T-cell (primary cell): ENCODE results near the gene BCO1. TPM values are rescaled to one million over a fixed set of nuclear protein-coding genes. Genes with fewer than 3 reads are reported as not detected.

Experiments used
- ATAC-seq, 4 experiments: fragments of 200-7000 bp in 3 of 4; fragments of 150-1000 bp in 1 of 4; cut with Tn5 transposase; replicated peaks in 1 of 4; 1 replicate in 3 of 4; 2 replicates in 1 of 4; pipeline ENCODE4 v1.10.0; 2021; ENCODE audit warnings: moderate library complexity in 3 of 4, mild to moderate bottlenecking in 2 of 4, moderate number of reproducible peaks in 1 of 4
- CTCF ChIA-PET, 2 donors: fragments of 300-600 bp; sonication (Branson Sonifier 250); formaldehyde crosslinking; loops; one replicate each; lab custom pipeline; 2022; ENCODE audit warnings: antibody characterized with exemption in 2 of 2; lab: Charles Lee
- POLR2A ChIA-PET, 2 donors: fragments of 300-600 bp; sonication (Branson Sonifier 250); formaldehyde crosslinking; loops; one replicate each; lab custom pipeline; 2022; ENCODE audit warnings: antibody characterized with exemption in 2 of 2; lab: Charles Lee
- DNase-seq, 35 experiments: peaks; one replicate each; pipeline versions ENCODE4 v3.0.0 to v3.0.0-alpha.2; 2013 to 2023
- H3K27ac ChIP-seq: one replicate; pipeline ENCODE4 v1.5.1; 2013; ENCODE audit warnings: low read length
- H3K27me3 ChIP-seq, 2 experiments: replicated peaks in 1 of 2; 1 replicate in 1 of 2; 2 replicates in 1 of 2; pipeline versions ENCODE4 v1.6.1 to v1.7.0; 2013; ENCODE audit warnings: low read length in 1 of 2, mixed read lengths in 1 of 2; ENCODE audit not compliant: control insufficient read depth in 2 of 2, insufficient read depth in 2 of 2; ENCODE audit errors: extremely low read depth in 1 of 2
- H3K36me3 ChIP-seq, 2 donors: 1 replicate in 1 of 2; 2 replicates in 1 of 2; pipeline versions ENCODE4 v1.6.1 to v1.7.0; 2013; ENCODE audit warnings: low read length in 1 of 2; ENCODE audit not compliant: control insufficient read depth in 2 of 2, insufficient read depth in 1 of 2; ENCODE audit errors: extremely low read depth in 1 of 2
- H3K4me1 ChIP-seq, 2 experiments: 1 replicate in 1 of 2; 2 replicates in 1 of 2; pipeline versions ENCODE4 v1.6.1 to v1.7.0; 2013; ENCODE audit warnings: low read length in 2 of 2, mixed read lengths in 1 of 2; ENCODE audit not compliant: insufficient read depth in 2 of 2, control insufficient read depth in 1 of 2; ENCODE audit errors: extremely low read depth in 1 of 2
- H3K4me3 ChIP-seq, 2 donors: 1 replicate in 1 of 2; 2 replicates in 1 of 2; pipeline versions ENCODE4 v1.5.1 to v1.7.0; 2013; ENCODE audit warnings: mild to moderate bottlenecking in 2 of 2, low read length in 1 of 2, moderate library complexity in 1 of 2; ENCODE audit not compliant: control insufficient read depth in 1 of 2; ENCODE audit errors: extremely low read depth in 1 of 2
- H3K9me3 ChIP-seq: 2 replicates; pipeline ENCODE4 v1.7.0; 2013
- H3K27ac Mint-ChIP-seq, 2 donors: one replicate each; pipeline ENCODE4 v1.8.0; 2020 to 2021; ENCODE audit warnings: mild to moderate bottlenecking in 2 of 2, mixed read lengths in 2 of 2
- H3K27me3 Mint-ChIP-seq, 2 donors: one replicate each; pipeline ENCODE4 v1.8.0; 2021 to 2022; ENCODE audit warnings: mixed read lengths in 2 of 2
- H3K36me3 Mint-ChIP-seq: one replicate; pipeline ENCODE4 v1.8.0; 2021; ENCODE audit warnings: mixed read lengths
- H3K4me1 Mint-ChIP-seq, 3 donors: one replicate each; pipeline ENCODE4 v1.8.0; 2020 to 2022; ENCODE audit warnings: mixed read lengths in 3 of 3, mild to moderate bottlenecking in 1 of 3
- H3K4me3 Mint-ChIP-seq, 3 donors: one replicate each; pipeline ENCODE4 v1.8.0; 2020 to 2022; ENCODE audit warnings: mild to moderate bottlenecking in 3 of 3, mixed read lengths in 3 of 3, moderate library complexity in 3 of 3
- H3K9me3 Mint-ChIP-seq, 3 donors: one replicate each; pipeline ENCODE4 v1.8.0; 2020 to 2022; ENCODE audit warnings: mixed read lengths in 3 of 3
- WGBS: methylation state at CpG from one replicate; pipeline ENCODE4 v1.1.5; 2013; ENCODE audit warnings: missing lambda C conversion rate; ENCODE audit not compliant: insufficient coverage; 5-methylcytosine and 5-hydroxymethylcytosine counted together
- total RNA-seq, 35 experiments: library from RNA in 6 of 35; stranded (reverse) in 6 of 35; fragments of 120-200 nt in 1 of 35; gene quantifications; one replicate each; pipeline versions ENCODE4 v1.2.1 to v1.2.4 and lab custom pipeline; 2013 to 2026

Gene BCO1
- total RNA-seq, 5 donors from 2014 or later (not counting 1 experiment from before 2014, with no cell fraction given) = not detected

- Histone ChIP-seq H3K36me3 (no peaks in the 10 kb centered on the region), H3K4me1 (no peaks in the 10 kb centered on the region), H3K4me3 (no peak overlapping the region), H3K27ac (no peak overlapping the region), H3K9me3 (no peaks in the 10 kb centered on the region), H3K27me3 (no peaks in the 10 kb centered on the region)
- ChIA-PET POLR2A (no interaction called here), CTCF (no interaction called here)
- Mint-ChIP-seq H3K27ac (no peak overlapping the region), H3K27me3 (no peaks in the 10 kb centered on the region), H3K36me3 (peaks cover 21% of the 10 kb centered on the region), H3K4me1 (peaks cover 18 to 42% (median 25%) of the 10 kb centered on the region in 3 donors), H3K4me3 (no peak overlapping the region), H3K9me3 (no peaks in the 10 kb centered on the region)
- 100% methylated on average over 5 of the region's 6 CpGs for WGBS
- DNase-seq = no peak
- no peak for ATAC-seq
Measured at GRCh38 chr16:81324808-81325207, 86.3 kb downstream of the BCO1 start.

GRCh38 chr16:81327011-81327410, 88.5 kb downstream of the BCO1 start:
- no peak overlapping the region for H3K4me3 ChIP-seq
- H3K27ac ChIP-seq = no peak overlapping the region
- ChIA-PET CTCF (no interaction called here), POLR2A (no interaction called here)
- Mint-ChIP-seq H3K27me3 (no peaks in the 10 kb centered on the region), H3K4me1 (peaks cover 7 to 43% (median 12%) of the 10 kb centered on the region in 3 donors), H3K9me3 (no peaks in the 10 kb centered on the region), H3K4me3 (no peak overlapping the region), H3K27ac (no peak overlapping the region), H3K36me3 (peaks cover 21% of the 10 kb centered on the region)
- no peaks in the 10 kb centered on the region for H3K27me3 ChIP-seq
- no peak for DNase-seq
- no peak for ATAC-seq
- H3K36me3 ChIP-seq = no peaks in the 10 kb centered on the region
- 87% methylated on average over 3 of the region's 5 CpGs for WGBS
- H3K9me3 ChIP-seq = no peaks in the 10 kb centered on the region
- no peaks in the 10 kb centered on the region for H3K4me1 ChIP-seq

- no peaks in the 10 kb centered on the region for H3K9me3 ChIP-seq
- DNase-seq = no peak
- H3K27ac Mint-ChIP-seq = no peak overlapping the region
- no peaks in the 10 kb centered on the region for H3K36me3 ChIP-seq
- H3K4me1 Mint-ChIP-seq = peaks cover 8 to 43% (median 12%) of the 10 kb centered on the region in 3 donors
- CTCF ChIA-PET = no interaction called here
- H3K9me3 Mint-ChIP-seq = no peaks in the 10 kb centered on the region
- no peaks in the 10 kb centered on the region for H3K27me3 ChIP-seq
- H3K27me3 Mint-ChIP-seq = no peaks in the 10 kb centered on the region
- no peaks in the 10 kb centered on the region for H3K4me1 ChIP-seq
- H3K4me3 ChIP-seq = no peak overlapping the region
- WGBS = 67% methylated on average over 1 of the region's 8 CpGs
- peaks cover 25% of the 10 kb centered on the region for H3K36me3 Mint-ChIP-seq
- H3K4me3 Mint-ChIP-seq = no peak overlapping the region
- no peak overlapping the region for H3K27ac ChIP-seq
- POLR2A ChIA-PET = no interaction called here
- ATAC-seq = no peak
Measured at GRCh38 chr16:81327447-81328196, 89.1 kb downstream of the BCO1 start.

GRCh38 chr16:81329947-81330346, 91.5 kb downstream of the BCO1 start:
- no peak for ATAC-seq
- 38% methylated on average over 2 of the region's 5 CpGs for WGBS
- H3K27ac ChIP-seq = no peak overlapping the region
- no peak for DNase-seq
- ChIA-PET POLR2A (no interaction called here), CTCF (no interaction called here)
- H3K36me3 ChIP-seq = no peaks in the 10 kb centered on the region
- H3K9me3 ChIP-seq = no peaks in the 10 kb centered on the region
- no peaks in the 10 kb centered on the region for H3K27me3 ChIP-seq
- no peak overlapping the region for H3K4me3 ChIP-seq
- Mint-ChIP-seq H3K9me3 (no peaks in the 10 kb centered on the region), H3K27ac (no peak overlapping the region), H3K36me3 (peaks cover 27% of the 10 kb centered on the region), H3K4me1 (peaks cover 2 to 43% (median 4%) of the 10 kb centered on the region in 3 donors), H3K27me3 (no peaks in the 10 kb centered on the region), H3K4me3 (no peak overlapping the region)
- no peaks in the 10 kb centered on the region for H3K4me1 ChIP-seq

- H3K4me1 Mint-ChIP-seq = peaks cover 0 to 32% (median 2%) of the 10 kb centered on the region in 3 donors
- CTCF ChIA-PET = no interaction called here
- Histone ChIP-seq H3K27ac (no peak overlapping the region), H3K4me1 (no peaks in the 10 kb centered on the region), H3K9me3 (no peaks in the 10 kb centered on the region), H3K27me3 (no peaks in the 10 kb centered on the region), H3K4me3 (no peak overlapping the region), H3K36me3 (no peaks in the 10 kb centered on the region)
- H3K27ac Mint-ChIP-seq = no peak overlapping the region
- no peak for DNase-seq
- H3K9me3 Mint-ChIP-seq = no peaks in the 10 kb centered on the region
- ATAC-seq = no peak
- no peak overlapping the region for H3K4me3 Mint-ChIP-seq
- H3K36me3 Mint-ChIP-seq = peaks cover 27% of the 10 kb centered on the region
- 100% methylated on average over 1 of the region's 3 CpGs for WGBS
- no peaks in the 10 kb centered on the region for H3K27me3 Mint-ChIP-seq
- POLR2A ChIA-PET = no interaction called here
Measured at GRCh38 chr16:81333356-81333755, 94.9 kb downstream of the BCO1 start.

GRCh38 chr16:81335669-81336068, 97.2 kb downstream of the BCO1 start:
- H3K9me3 Mint-ChIP-seq = peaks cover 0 to under 1% (median under 1%) of the 10 kb centered on the region in 3 donors
- H3K27ac Mint-ChIP-seq = no peak overlapping the region
- H3K4me1 ChIP-seq = no peaks in the 10 kb centered on the region
- H3K4me1 Mint-ChIP-seq = peaks cover 0 to 22% (median 2%) of the 10 kb centered on the region in 3 donors
- CTCF ChIA-PET = interaction anchor here (0.5 to 1.5 kb wide), 2 partner anchors 32 to 415 kb away, joined by 3 read pairs; no protein-coding TSS in a partner anchor
- ATAC-seq (no peak), DNase-seq (no peak)
- H3K4me3 Mint-ChIP-seq = no peak overlapping the region
- no peak overlapping the region for H3K4me3 ChIP-seq
- peaks cover 31% of the 10 kb centered on the region for H3K36me3 Mint-ChIP-seq
- no peaks in the 10 kb centered on the region for H3K27me3 ChIP-seq
- POLR2A ChIA-PET = no interaction called here
- H3K9me3 ChIP-seq = no peaks in the 10 kb centered on the region
- H3K27ac ChIP-seq = no peak overlapping the region
- H3K36me3 ChIP-seq = no peaks in the 10 kb centered on the region
- no peaks in the 10 kb centered on the region for H3K27me3 Mint-ChIP-seq
- 17% methylated on average over 1 of the region's 6 CpGs for WGBS
